Measurements from ENCODE around the gene FCHSD2.

DNA sequence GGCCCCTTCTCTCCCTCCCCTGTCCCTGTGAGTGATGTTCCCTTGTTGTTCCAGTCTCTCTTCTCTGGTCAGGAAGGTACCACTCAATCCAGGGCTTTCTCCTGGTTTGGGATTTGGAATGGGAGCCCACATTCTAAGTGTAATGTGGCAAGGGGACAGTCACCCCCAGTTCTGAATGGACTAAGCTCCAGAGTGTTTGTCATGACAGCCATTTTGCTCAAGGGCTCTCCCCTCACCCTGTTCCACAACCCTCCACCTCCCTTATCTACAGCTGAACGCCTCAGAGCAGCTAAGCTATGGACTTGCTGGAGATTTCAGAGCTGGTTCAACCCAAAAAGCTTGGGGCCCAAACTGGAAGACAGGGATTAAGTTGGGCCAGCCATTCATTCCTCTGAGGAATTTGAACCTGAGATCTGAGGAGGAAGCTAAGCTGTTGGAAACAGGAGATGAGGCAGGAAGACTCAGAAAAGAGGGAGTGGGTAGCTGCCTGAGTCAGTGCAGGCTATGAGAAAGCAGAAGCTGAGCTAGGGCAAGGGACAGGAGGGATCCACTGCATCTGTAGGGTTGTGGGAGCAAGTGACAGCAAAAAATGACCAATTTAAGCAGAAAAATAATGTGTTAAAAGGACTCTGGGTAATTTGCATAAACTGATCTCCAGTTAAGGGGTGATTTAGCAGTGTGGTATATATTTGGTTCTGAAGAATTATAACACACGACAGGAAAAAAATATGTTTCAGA is 22.9 kb upstream of the FCHSD2 start:
- TF ChIP-seq, protein P1, sequence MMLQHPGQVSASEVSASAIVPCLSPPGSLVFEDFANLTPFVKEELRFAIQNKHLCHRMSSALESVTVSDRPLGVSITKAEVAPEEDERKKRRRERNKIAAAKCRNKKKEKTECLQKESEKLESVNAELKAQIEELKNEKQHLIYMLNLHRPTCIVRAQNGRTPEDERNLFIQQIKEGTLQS (IDR thresholded peaks at IDR 0.05): no peak
- TF ChIP-seq, protein P1 (CRISPR knock-in tag; conservative IDR thresholded peaks at IDR 0.05): no peak
- TF ChIP-seq SPI1 (IDR thresholded peaks at IDR 0.05; ENCODE audit: borderline replicate concordance, low read depth, low read length): no peak
- TF ChIP-seq, protein P2, sequence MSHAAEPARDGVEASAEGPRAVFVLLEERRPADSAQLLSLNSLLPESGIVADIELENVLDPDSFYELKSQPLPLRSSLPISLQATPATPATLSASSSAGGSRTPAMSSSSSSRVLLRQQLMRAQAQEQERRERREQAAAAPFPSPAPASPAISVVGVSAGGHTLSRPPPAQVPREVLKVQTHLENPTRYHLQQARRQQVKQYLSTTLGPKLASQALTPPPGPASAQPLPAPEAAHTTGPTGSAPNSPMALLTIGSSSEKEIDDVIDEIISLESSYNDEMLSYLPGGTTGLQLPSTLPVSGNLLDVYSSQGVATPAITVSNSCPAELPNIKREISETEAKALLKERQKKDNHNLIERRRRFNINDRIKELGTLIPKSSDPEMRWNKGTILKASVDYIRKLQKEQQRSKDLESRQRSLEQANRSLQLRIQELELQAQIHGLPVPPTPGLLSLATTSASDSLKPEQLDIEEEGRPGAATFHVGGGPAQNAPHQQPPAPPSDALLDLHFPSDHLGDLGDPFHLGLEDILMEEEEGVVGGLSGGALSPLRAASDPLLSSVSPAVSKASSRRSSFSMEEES (CRISPR knock-in tag; IDR thresholded peaks at IDR 0.05): no peak

All from K562 (cell line).